ENCODE results near the gene FRMD8. TPM values are rescaled to one million over a fixed set of nuclear protein-coding genes. Genes with fewer than 3 reads are reported as not detected.

Gene FRMD8
- total and polyA plus RNA-seq, 2 experiments from 2014 or later: 25.7 to 31.0 TPM

DNA sequence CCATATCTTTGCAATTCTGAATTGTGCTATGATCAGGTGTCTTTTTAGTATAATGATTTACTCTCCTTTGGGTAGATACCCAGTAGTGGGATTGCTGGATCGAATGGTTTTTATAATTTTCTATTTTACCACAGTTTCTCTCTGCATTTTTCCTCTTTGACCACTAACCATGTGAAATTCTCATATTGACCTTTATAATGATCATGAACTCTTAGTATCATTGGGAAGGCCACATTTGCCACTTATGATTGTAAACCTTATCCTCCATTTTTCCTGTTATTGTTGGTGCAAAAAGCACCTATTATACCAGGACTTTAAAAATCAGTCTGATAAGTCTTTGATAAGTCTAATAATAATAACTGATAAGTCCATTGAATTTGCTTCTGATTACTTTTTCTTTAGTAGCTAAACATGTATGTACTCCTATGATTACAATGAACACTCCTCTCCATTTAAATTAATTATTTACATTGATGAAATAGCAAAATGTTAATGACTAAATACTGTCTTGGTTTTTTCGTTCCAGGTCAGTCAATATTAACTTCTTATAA lies 45.7 kb downstream of the FRMD8 start:
- H3K9me2 ChIP-seq (replicated peaks; ENCODE audit: insufficient read depth): no peaks in the 10 kb centered on the region
- no peaks in the 10 kb centered on the region for H3K9me3 ChIP-seq (ENCODE audit: low read depth)
- H3K27ac ChIP-seq: peak overlapping the region; percentile 100
- no peak for DNase-seq (ENCODE audit: low spot score)
- H3K4me2 ChIP-seq: peak overlapping the region; percentile 91
- no peaks in the 10 kb centered on the region for H3K27me3 ChIP-seq
- H3K4me3 ChIP-seq: no peak overlapping the region
- TF ChIP-seq EZH2 (IDR thresholded peaks at IDR 0.05; ENCODE audit: borderline replicate concordance) (no peak), EZH2phosphoT487 (IDR thresholded peaks at IDR 0.05; ENCODE audit: low read depth, severe bottlenecking, unreplicated experiment) (no peak)
- H4K20me1 ChIP-seq (ENCODE audit: insufficient read depth, poor library complexity, severe bottlenecking): peaks cover 58% of the 10 kb centered on the region
- no peaks in the 10 kb centered on the region for H3K36me3 ChIP-seq (replicated peaks; ENCODE audit: insufficient read depth, low read depth)
- H3K79me2 ChIP-seq: peaks cover 80% of the 10 kb centered on the region
- 96% methylated on average over 2 of the region's 2 CpGs for WGBS (ENCODE audit: low lambda C conversion rate, missing lambda C conversion rate)
- no peak overlapping the region for H2AFZ ChIP-seq
- H3K4me1 ChIP-seq (ENCODE audit: insufficient read depth): no peaks in the 10 kb centered on the region

DNA sequence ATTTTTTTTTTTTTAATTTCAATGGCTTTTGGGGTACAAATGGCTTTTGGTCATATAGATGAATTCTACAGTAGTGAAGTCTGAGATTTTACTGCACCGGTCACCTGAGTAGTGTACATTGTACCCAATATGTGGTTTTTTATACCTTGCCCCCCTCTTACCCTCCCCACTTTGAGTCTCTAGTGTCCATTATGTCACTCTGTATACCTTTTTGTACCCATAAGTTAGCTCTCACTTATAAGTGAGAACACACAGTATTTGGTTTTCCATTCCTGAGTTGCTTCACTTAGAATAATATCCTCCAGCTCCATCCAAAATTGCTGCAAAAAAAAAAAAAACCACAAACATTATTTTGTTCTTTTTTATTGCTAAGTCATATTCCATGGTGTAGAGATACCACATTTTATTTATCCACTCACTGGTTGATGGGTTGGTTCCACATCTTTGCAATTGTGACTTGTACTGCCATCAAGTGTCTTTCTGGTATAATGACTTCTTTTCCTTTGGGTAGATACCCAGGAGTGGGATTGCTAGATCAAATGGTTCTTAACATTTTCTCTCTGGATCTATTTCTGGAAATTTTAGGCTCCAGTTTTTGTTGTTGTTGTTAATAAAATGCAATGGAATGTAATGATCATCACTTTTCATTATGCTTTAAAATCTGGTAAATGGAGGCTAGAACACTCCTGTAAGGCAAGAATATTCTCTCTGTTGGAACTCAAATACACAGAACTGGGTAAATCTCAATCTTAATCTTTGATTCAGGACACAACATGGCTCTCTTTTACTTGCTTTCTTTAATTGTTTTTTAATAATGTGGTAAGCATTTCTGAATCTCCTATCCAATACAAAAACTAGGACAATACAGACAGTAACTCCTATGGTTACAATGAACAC lies 46.5 kb downstream of the FRMD8 start:
- TF ChIP-seq, protein P1, sequence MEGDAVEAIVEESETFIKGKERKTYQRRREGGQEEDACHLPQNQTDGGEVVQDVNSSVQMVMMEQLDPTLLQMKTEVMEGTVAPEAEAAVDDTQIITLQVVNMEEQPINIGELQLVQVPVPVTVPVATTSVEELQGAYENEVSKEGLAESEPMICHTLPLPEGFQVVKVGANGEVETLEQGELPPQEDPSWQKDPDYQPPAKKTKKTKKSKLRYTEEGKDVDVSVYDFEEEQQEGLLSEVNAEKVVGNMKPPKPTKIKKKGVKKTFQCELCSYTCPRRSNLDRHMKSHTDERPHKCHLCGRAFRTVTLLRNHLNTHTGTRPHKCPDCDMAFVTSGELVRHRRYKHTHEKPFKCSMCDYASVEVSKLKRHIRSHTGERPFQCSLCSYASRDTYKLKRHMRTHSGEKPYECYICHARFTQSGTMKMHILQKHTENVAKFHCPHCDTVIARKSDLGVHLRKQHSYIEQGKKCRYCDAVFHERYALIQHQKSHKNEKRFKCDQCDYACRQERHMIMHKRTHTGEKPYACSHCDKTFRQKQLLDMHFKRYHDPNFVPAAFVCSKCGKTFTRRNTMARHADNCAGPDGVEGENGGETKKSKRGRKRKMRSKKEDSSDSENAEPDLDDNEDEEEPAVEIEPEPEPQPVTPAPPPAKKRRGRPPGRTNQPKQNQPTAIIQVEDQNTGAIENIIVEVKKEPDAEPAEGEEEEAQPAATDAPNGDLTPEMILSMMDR (IDR thresholded peaks at IDR 0.05; ENCODE audit: poor library complexity): peak; percentile 23
- TF ChIP-seq EZH2 (IDR thresholded peaks at IDR 0.05; ENCODE audit: borderline replicate concordance): no peak
- no peak for TF ChIP-seq EZH2phosphoT487 (IDR thresholded peaks at IDR 0.05; ENCODE audit: low read depth, severe bottlenecking, unreplicated experiment)
- Histone ChIP-seq H3K27me3 (no peaks in the 10 kb centered on the region), H3K27ac (peak overlapping the region; percentile 100), H3K79me2 (peaks cover 80% of the 10 kb centered on the region), H3K4me2 (peak overlapping the region; percentile 35), H4K20me1 (ENCODE audit: insufficient read depth, poor library complexity, severe bottlenecking) (peaks cover 52% of the 10 kb centered on the region), H3K36me3 (replicated peaks; ENCODE audit: insufficient read depth, low read depth) (no peaks in the 10 kb centered on the region), H3K9me3 (ENCODE audit: low read depth) (no peaks in the 10 kb centered on the region), H3K4me1 (ENCODE audit: insufficient read depth) (no peaks in the 10 kb centered on the region), H2AFZ (no peak overlapping the region), H3K4me3 (no peak overlapping the region), H3K9me2 (replicated peaks; ENCODE audit: insufficient read depth) (no peaks in the 10 kb centered on the region)
- WGBS (ENCODE audit: low lambda C conversion rate, missing lambda C conversion rate): 88% methylated on average over 1 of the region's 1 CpG
- DNase-seq (ENCODE audit: low spot score): no peak

DNA sequence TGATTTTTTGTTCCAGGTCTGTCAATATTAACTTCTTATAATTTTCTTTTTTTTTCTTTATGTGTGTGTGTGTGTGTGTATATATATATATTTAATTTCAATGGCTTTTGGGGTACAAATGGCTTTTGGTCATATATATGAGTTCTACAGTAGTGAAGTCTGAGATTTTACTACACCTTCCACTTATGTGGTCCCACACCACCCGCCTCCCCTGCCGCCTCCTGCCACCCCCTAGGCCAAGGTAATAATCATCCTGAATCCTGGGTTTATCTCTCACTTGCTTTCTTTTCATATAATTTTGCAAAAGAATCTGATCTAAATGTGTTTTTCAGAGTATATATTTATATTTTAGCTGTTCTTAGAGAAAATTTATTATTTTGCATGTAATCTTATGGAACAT lies 47.2 kb downstream of the FRMD8 start:
- DNase-seq (ENCODE audit: low spot score): no peak
- WGBS (ENCODE audit: low lambda C conversion rate, missing lambda C conversion rate): 91% methylated on average over 2 of the region's 2 CpGs
- H3K9me3 ChIP-seq (ENCODE audit: low read depth): no peaks in the 10 kb centered on the region
- no peak overlapping the region for H3K4me3 ChIP-seq
- no peaks in the 10 kb centered on the region for H3K9me2 ChIP-seq (replicated peaks; ENCODE audit: insufficient read depth)
- peaks cover 79% of the 10 kb centered on the region for H3K79me2 ChIP-seq
- H3K4me2 ChIP-seq: no peak overlapping the region
- H3K4me1 ChIP-seq (ENCODE audit: insufficient read depth): no peaks in the 10 kb centered on the region
- TF ChIP-seq EZH2phosphoT487 (IDR thresholded peaks at IDR 0.05; ENCODE audit: low read depth, severe bottlenecking, unreplicated experiment) (no peak), EZH2 (IDR thresholded peaks at IDR 0.05; ENCODE audit: borderline replicate concordance) (no peak)
- TF ChIP-seq, protein P1 (IDR thresholded peaks at IDR 0.05; ENCODE audit: poor library complexity): no peak
- H3K36me3 ChIP-seq (replicated peaks; ENCODE audit: insufficient read depth, low read depth): no peaks in the 10 kb centered on the region
- H4K20me1 ChIP-seq (ENCODE audit: insufficient read depth, poor library complexity, severe bottlenecking): peaks cover 55% of the 10 kb centered on the region
- no peaks in the 10 kb centered on the region for H3K27me3 ChIP-seq
- no peak overlapping the region for H3K27ac ChIP-seq
- H2AFZ ChIP-seq: no peak overlapping the region
